GM12875 (cell line): Measurements from ENCODE around the gene ANKIB1.
"Not testable (repeated sequence)": the region's sequence is repeated elsewhere in the genome, so short reads cannot be mapped to it uniquely, and the experiment has no call there.

ENCODE experiments used
- H3K4me3 ChIP-seq: one replicate; pipeline ENCODE4 v1.5.1; 2011; ENCODE audit warnings: low read depth, low read length, control low read depth
- CTCF ChIP-seq: IDR thresholded peaks from 2 replicates; pipeline ENCODE4 v1.5.1; 2011; ENCODE audit warnings: low read depth, mild to moderate bottlenecking, control low read depth, inconsistent platforms, low read length, moderate library complexity, borderline replicate concordance; ENCODE audit not compliant: insufficient read depth

ANKIB1 gene

GRCh38 chr7:92432299-92432946, 186.6 kb downstream of the ANKIB1 start:
- TF ChIP-seq CTCF, result no peak
- no peak overlapping the region for H3K4me3 ChIP-seq

GRCh38 chr7:92433019-92433418, 187.2 kb downstream of the ANKIB1 start:
- TF ChIP-seq CTCF, result no peak

GRCh38 chr7:92435542-92435941, 189.8 kb downstream of the ANKIB1 start:
- TF ChIP-seq CTCF, result no peak
- no peak overlapping the region for H3K4me3 ChIP-seq

More at GRCh38 chr7:92433019-92433418, 187.2 kb downstream of the ANKIB1 start:
- no peak overlapping the region for H3K4me3 ChIP-seq

- no peak for TF ChIP-seq CTCF
- no peak overlapping the region for H3K4me3 ChIP-seq
Measured at GRCh38 chr7:92436612-92437445, 191.1 kb downstream of the ANKIB1 start.

- no peak for TF ChIP-seq CTCF
- no peak overlapping the region for H3K4me3 ChIP-seq
Measured at GRCh38 chr7:92437956-92438491, 192.2 kb downstream of the ANKIB1 start.

- H3K4me3 ChIP-seq, result not testable (repeated sequence)
Measured at GRCh38 chr7:92442720-92443119, 196.9 kb downstream of the ANKIB1 start.

- TF ChIP-seq CTCF, result no peak
- H3K4me3 ChIP-seq, result peak overlapping the region; percentile 97
Measured at GRCh38 chr7:92446869-92447344, 201.1 kb downstream of the ANKIB1 start.
